Stomach (tissue), 9 donors: ENCODE measurements around the gene MEAK7. TPM values are rescaled to one million over a fixed set of nuclear protein-coding genes. Genes with fewer than 3 reads are reported as not detected.

Experiments used
- DNase-seq, 2 donors: peaks; one replicate each; pipeline versions ENCODE4 v3.0.0 to v3.0.0-alpha.2; 2013 to 2019
- H3K27ac ChIP-seq, 5 donors: fragments of 200-600 bp in 4 of 5; sonication (generic) in 4 of 5; one replicate each; pipeline ENCODE4 v1.5.1; 2013 to 2019; ENCODE audit warnings: mild to moderate bottlenecking in 1 of 5, moderate library complexity in 1 of 5
- H3K27me3 ChIP-seq, 3 donors: fragments of 200-600 bp; sonication (generic); one replicate each; pipeline ENCODE4 v1.5.1; 2017 to 2019; ENCODE audit warnings: mixed run types in 1 of 3
- H3K36me3 ChIP-seq, 4 donors: fragments of 200-600 bp; sonication (generic); 1 replicate in 3 of 4; 2 replicates in 1 of 4; pipeline ENCODE4 v1.5.1; 2016 to 2019
- H3K4me1 ChIP-seq, 4 donors: fragments of 200-600 bp; sonication (generic); one replicate each; pipeline ENCODE4 v1.5.1; 2016 to 2019
- H3K4me3 ChIP-seq, 4 donors: fragments of 200-600 bp; sonication (generic) in 3 of 4; one replicate each; pipeline ENCODE4 v1.5.1; 2016 to 2019; ENCODE audit warnings: mild to moderate bottlenecking in 1 of 4
- H3K9me3 ChIP-seq, 4 donors: fragments of 200-600 bp; sonication (generic); one replicate each; pipeline ENCODE4 v1.5.1; 2016 to 2019
- CTCF ChIP-seq, 7 experiments: fragments of 450-650 bp in 4 of 7; fragments of 200-600 bp in 3 of 7; sonication (generic) in 3 of 7; IDR thresholded peaks; one replicate each; pipeline ENCODE4 v1.5.1; 2016 to 2019; ENCODE audit warnings: antibody characterized with exemption in 7 of 7, control low read depth in 2 of 7, mild to moderate bottlenecking in 1 of 7
- EP300 ChIP-seq: sonication (generic); formaldehyde crosslinking; IDR thresholded peaks from one replicate; pipeline ENCODE4 v1.6.1; 2017; ENCODE audit warnings: antibody characterized with exemption
- POLR2A ChIP-seq, 4 donors: fragments of 450-650 bp; IDR thresholded peaks; one replicate each; pipeline ENCODE4 v1.6.1; 2016; ENCODE audit warnings: antibody characterized with exemption in 4 of 4, control low read depth in 2 of 4, mild to moderate bottlenecking in 1 of 4, moderate library complexity in 1 of 4
- POLR2AphosphoS5 ChIP-seq, 3 donors: sonication (generic); formaldehyde crosslinking; IDR thresholded peaks; one replicate each; pipeline ENCODE4 v1.6.1; 2016; ENCODE audit warnings: antibody characterized with exemption in 3 of 3
- WGBS, 5 donors: extraction: QIAGEN DNeasy Blood & Tissue Kit in 3 of 5; methylation state at CpG; one replicate each; pipeline versions ENCODE4 v1.1.5 to v1.1.7; 2013 to 2018; 5-methylcytosine and 5-hydroxymethylcytosine counted together
- intact Hi-C: fragments of 100-400 bp; cut with DNase I; formaldehyde crosslinking; loops from one replicate; pipeline ENCODE4 v1.15.1; 2023; ENCODE audit warnings: low total_unique reads
- polyA plus RNA-seq, 3 donors: library from polyadenylated mRNA; stranded (reverse); fragments of 200-250 nt; gene quantifications; one replicate each; pipeline ENCODE4 v1.2.3, GENCODE V29; 2013
- total RNA-seq, 5 donors: library from RNA; depleted of rRNA; stranded (reverse); fragments of >200 nt; gene quantifications; one replicate each; pipeline versions ENCODE4 v1.1.0 to v1.2.3, GENCODE V29; 2014 to 2016
- donor health status: healthy with polysubstance abuse.
- donor health status: Bipolar disorder and iron deficiency.
- donor health status: healthy.

The MEAK7 gene
- total and polyA plus RNA-seq, 8 donors, result 3.9 to 21.1 (median 6.9) TPM

GRCh38 chr16:84459533-84459894 is 44.9 kb downstream of the MEAK7 start:
- H3K4me3 ChIP-seq, result no peak overlapping the region
- H3K27ac ChIP-seq, result no peak overlapping the region
- TF ChIP-seq POLR2AphosphoS5 (IDR thresholded peaks at IDR 0.05), result no peak
- TF ChIP-seq EP300, result no peak
- no peak for TF ChIP-seq CTCF (IDR thresholded peaks at IDR 0.05)
- no peaks in the 10 kb centered on the region for H3K9me3 ChIP-seq
- H3K27me3 ChIP-seq, result no peaks in the 10 kb centered on the region
- intact Hi-C loops, result no loop called here
- DNase-seq, result no peak
- H3K36me3 ChIP-seq, result peaks cover 0 to 26% (median 20%) of the 10 kb centered on the region in 4 donors
- H3K4me1 ChIP-seq, result peaks cover 0 to 7% (median 2%) of the 10 kb centered on the region in 4 donors
- WGBS, 5 donors, result 89 to 100% (median 96%) methylated on average over 2 of the region's 2 CpGs

- intact Hi-C loops, result no loop called here
- TF ChIP-seq EP300 (no peak), POLR2AphosphoS5 (IDR thresholded peaks at IDR 0.05) (no peak), POLR2A (IDR thresholded peaks at IDR 0.05) (no peak), CTCF (IDR thresholded peaks at IDR 0.05) (no peak)
- Histone ChIP-seq H3K27me3 (no peaks in the 10 kb centered on the region), H3K36me3 (peaks cover 0 to 24% (median 19%) of the 10 kb centered on the region in 4 donors), H3K9me3 (no peaks in the 10 kb centered on the region), H3K4me3 (no peak overlapping the region), H3K4me1 (peaks cover 0 to 7% (median 2%) of the 10 kb centered on the region in 4 donors), H3K27ac (no peak overlapping the region)
- 88 to 96% (median 95%) methylated on average over 23 to 38 of the region's 38 CpGs for WGBS, 5 donors
- no peak for DNase-seq
Measured at GRCh38 chr16:84458606-84459532, 45.6 kb downstream of the MEAK7 start.

- 91 to 98% (median 95%) methylated on average over 9 of the region's 9 CpGs for WGBS, 5 donors
- Histone ChIP-seq H3K27ac (no peak overlapping the region), H3K4me1 (no peaks in the 10 kb centered on the region), H3K9me3 (no peaks in the 10 kb centered on the region), H3K36me3 (no peaks in the 10 kb centered on the region), H3K27me3 (peaks cover 0 to 8% (median 0%) of the 10 kb centered on the region in 3 donors), H3K4me3 (no peak overlapping the region)
- no peak for DNase-seq
- intact Hi-C loops, result no loop called here
- no peak for TF ChIP-seq POLR2A (IDR thresholded peaks at IDR 0.05)
- no peak for TF ChIP-seq CTCF (IDR thresholded peaks at IDR 0.05)
- TF ChIP-seq EP300, result no peak
- no peak for TF ChIP-seq POLR2AphosphoS5 (IDR thresholded peaks at IDR 0.05)
Measured at GRCh38 chr16:84455031-84455430, 49.4 kb downstream of the MEAK7 start.

Other genes with a start within 250 kb of the MEAK7 start
- gene WFDC1, start 209.8 kb downstream of the MEAK7 start, total RNA-seq, result 10 to 100 TPM in 4 of 5 donors, not detected in 1; 10.7 to 64.3 (median 20.8) TPM
- 10 to 100 TPM; 12.9 to 19.4 (median 13.9) TPM for gene WFDC1, start 209.8 kb downstream of the MEAK7 start, polyA plus RNA-seq
- 100 to 1,000 TPM in 1 of 5 donors, 1 to 10 TPM in 3, not detected in 1; 1.8 to 141 (median 4.3) TPM for gene ATP2C2, start 136.1 kb downstream of the MEAK7 start, total RNA-seq
- 1 to 10 TPM in 2 of 3 donors, not detected in 1; 1.1 to 5.4 TPM for gene ATP2C2, start 136.1 kb downstream of the MEAK7 start, polyA plus RNA-seq
- 100 to 1,000 TPM in 3 of 5 donors, 10 to 100 TPM in 2; 40.3 to 184 (median 173) TPM for gene COTL1, start 113.4 kb upstream of the MEAK7 start, total RNA-seq
- gene COTL1, start 113.4 kb upstream of the MEAK7 start, polyA plus RNA-seq, result 100 to 1,000 TPM in 2 of 3 donors, 10 to 100 TPM in 1; 52.7 to 187 (median 184) TPM
- gene KLHL36, start 143.9 kb upstream of the MEAK7 start, total RNA-seq, result 10 to 100 TPM; 29.5 to 62.4 (median 43.7) TPM
- gene KLHL36, start 143.9 kb upstream of the MEAK7 start, polyA plus RNA-seq, result 10 to 100 TPM; 10.5 to 14.3 (median 13.6) TPM
- gene USP10, start 195.3 kb upstream of the MEAK7 start, total RNA-seq, result 100 to 1,000 TPM in 1 of 5 donors, 10 to 100 TPM in 4; 37.4 to 183 (median 54.2) TPM
- gene USP10, start 195.3 kb upstream of the MEAK7 start, polyA plus RNA-seq, result 10 to 100 TPM; 17.1 to 33.0 (median 22.6) TPM